Neural progenitor cell (in vitro differentiated cells): ENCODE measurements around the gene ABHD14A. TPM values are rescaled to one million over a fixed set of nuclear protein-coding genes. Genes with fewer than 3 reads are reported as not detected.

ENCODE experiments used
- DNase-seq: peaks from one replicate; pipeline ENCODE4 v3.0.0-alpha.2; 2016; ENCODE audit warnings: low spot score
- H2AFZ ChIP-seq: fragments of 200-600 bp; sonication (generic); replicated peaks from 2 replicates; pipeline ENCODE4 v1.6.1; 2016; ENCODE audit warnings: antibody characterized with exemption
- H3F3A ChIP-seq: fragments of 200-600 bp; sonication (generic); 2 replicates; pipeline ENCODE4 v1.6.1; 2016; ENCODE audit warnings: antibody characterized with exemption, low read depth
- H3K27ac ChIP-seq: fragments of 200-600 bp; sonication (generic); 2 replicates; pipeline ENCODE4 v1.5.1; 2016; ENCODE audit warnings: mild to moderate bottlenecking
- H3K27me3 ChIP-seq: fragments of 200-600 bp; sonication (generic); 2 replicates; pipeline ENCODE4 v1.6.1; 2016; ENCODE audit warnings: mild to moderate bottlenecking, moderate library complexity
- H3K36me3 ChIP-seq: fragments of 200-600 bp; sonication (generic); 2 replicates; pipeline ENCODE4 v1.5.1; 2016
- H3K4me1 ChIP-seq: fragments of 200-600 bp; sonication (generic); 2 replicates; pipeline ENCODE4 v1.6.1; 2016; ENCODE audit warnings: mixed run types
- H3K4me2 ChIP-seq: fragments of 200-600 bp; sonication (generic); 2 replicates; pipeline ENCODE4 v1.6.1; 2016
- H3K4me3 ChIP-seq: fragments of 200-600 bp; sonication (generic); 2 replicates; pipeline ENCODE4 v1.5.1; 2016
- H3K79me2 ChIP-seq: fragments of 200-600 bp; sonication (generic); 2 replicates; pipeline ENCODE4 v1.6.1; 2016; ENCODE audit warnings: low read depth
- H3K9ac ChIP-seq: fragments of 200-600 bp; sonication (generic); 2 replicates; pipeline ENCODE4 v1.6.1; 2016
- H3K9me3 ChIP-seq: fragments of 200-600 bp; sonication (generic); 2 replicates; pipeline ENCODE4 v1.5.1; 2016; ENCODE audit warnings: low read depth
- H4K20me1 ChIP-seq: fragments of 200-600 bp; sonication (generic); 2 replicates; pipeline ENCODE4 v1.6.1; 2016; ENCODE audit warnings: low read depth
- H3K27ac Mint-ChIP-seq: 3 replicates; pipeline ENCODE4 v1.8.0; 2021; ENCODE audit warnings: mixed read lengths
- H3K27me3 Mint-ChIP-seq: 2 replicates; pipeline ENCODE4 v1.8.0; 2022; ENCODE audit warnings: low read depth, mild to moderate bottlenecking, inconsistent platforms, moderate library complexity, mixed read lengths; ENCODE audit not compliant: insufficient read depth
- H3K36me3 Mint-ChIP-seq: 3 replicates; pipeline ENCODE4 v1.8.0; 2021; ENCODE audit warnings: mixed read lengths
- H3K4me1 Mint-ChIP-seq: 3 replicates; pipeline ENCODE4 v1.8.0; 2021; ENCODE audit warnings: mixed read lengths
- H3K4me3 Mint-ChIP-seq: 3 replicates; pipeline ENCODE4 v1.8.0; 2021; ENCODE audit warnings: mild to moderate bottlenecking, moderate library complexity, mixed read lengths
- H3K9me3 Mint-ChIP-seq: 3 replicates; pipeline ENCODE4 v1.8.0; 2020; ENCODE audit warnings: mixed read lengths
- EZH2 ChIP-seq: fragments of 200-600 bp; sonication (generic); IDR thresholded peaks from 2 replicates; pipeline ENCODE4 v1.6.1; 2017; ENCODE audit warnings: antibody characterized with exemption, mild to moderate bottlenecking, moderate library complexity
- EZH2phosphoT487 ChIP-seq: fragments of 200-600 bp; sonication (generic); IDR thresholded peaks from 2 replicates; pipeline ENCODE4 v1.6.1; 2017; ENCODE audit warnings: antibody characterized with exemption
- total RNA-seq: library from RNA; depleted of rRNA; stranded (reverse); fragments of >200 nt; gene quantifications from 2 replicates; pipeline ENCODE4 v1.2.3, GENCODE V29; 2015; ENCODE audit warnings: low replicate concordance
- TF ChIP-seq, protein P1 (sequence below): fragments of 200-600 bp; sonication (generic); IDR thresholded peaks from 2 replicates; pipeline ENCODE4 v1.5.1; 2017; ENCODE audit warnings: antibody characterized with exemption, mild to moderate bottlenecking

ABHD14A gene
- total RNA-seq, 1 donor from 2014 or later = 4.0 TPM

DNA sequence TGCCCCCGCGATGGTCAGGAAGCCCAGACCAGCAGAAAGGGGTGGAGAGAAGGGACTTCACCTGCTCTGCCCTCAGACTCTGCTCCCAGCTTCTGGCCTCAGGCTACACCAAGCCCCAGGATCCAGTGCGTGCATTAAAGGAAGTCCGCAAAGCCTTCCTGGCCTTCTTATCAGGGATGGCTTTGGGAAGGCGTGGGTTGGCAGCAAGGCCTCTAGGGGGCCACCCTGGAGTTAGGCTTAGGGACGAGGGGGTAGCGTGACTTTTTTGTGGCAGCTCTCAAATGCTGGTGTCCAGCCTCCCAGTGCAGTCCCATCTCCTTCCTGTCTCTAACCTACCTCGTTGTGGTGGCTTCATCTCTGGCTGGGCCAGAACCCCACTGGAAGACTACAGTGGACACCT is 39.7 kb downstream of the ABHD14A start:
- DNase-seq = peak; percentile 65
- H3K4me2 ChIP-seq = no peak overlapping the region
- peaks cover 9% of the 10 kb centered on the region for H3K4me1 Mint-ChIP-seq

DNA sequence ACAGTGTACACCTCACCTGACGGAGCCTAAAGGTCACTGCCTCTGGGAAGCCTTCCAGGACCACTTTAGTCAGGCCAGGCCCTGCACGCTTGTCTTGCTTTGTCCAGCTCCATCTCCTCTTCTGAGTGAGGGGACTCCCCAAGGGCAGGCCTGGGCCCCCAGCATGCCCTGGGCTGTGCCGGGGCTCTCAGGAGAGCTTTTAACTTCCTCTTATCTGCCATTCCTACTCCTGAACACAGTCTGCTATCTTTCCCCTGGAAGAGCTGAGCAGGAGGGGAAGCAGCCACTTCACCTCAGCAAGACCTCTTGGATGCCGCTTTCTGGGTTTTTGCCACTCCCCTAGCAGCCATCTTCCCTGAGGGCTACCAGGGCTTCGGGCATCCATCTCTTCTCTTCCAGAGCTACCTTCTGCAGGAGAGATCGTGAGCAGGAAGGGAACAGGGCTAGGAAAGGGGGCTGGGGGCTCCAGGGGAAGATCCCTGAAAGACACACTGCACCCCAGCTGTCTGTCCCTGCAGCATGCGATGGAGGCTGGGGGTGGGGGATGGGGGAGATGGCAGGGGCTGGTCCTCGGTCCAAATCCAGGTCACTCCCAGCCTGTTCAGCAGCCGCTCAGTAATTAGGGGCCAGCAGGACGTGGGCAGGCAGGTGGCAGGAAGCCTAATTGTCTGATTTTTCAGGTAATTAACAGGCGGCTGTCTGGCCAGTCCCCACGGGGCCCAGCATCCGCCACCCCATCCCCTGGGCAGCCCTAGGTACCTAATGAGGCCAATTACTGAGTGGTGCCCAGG is 40.8 kb downstream of the ABHD14A start:
- TF ChIP-seq, protein P1, sequence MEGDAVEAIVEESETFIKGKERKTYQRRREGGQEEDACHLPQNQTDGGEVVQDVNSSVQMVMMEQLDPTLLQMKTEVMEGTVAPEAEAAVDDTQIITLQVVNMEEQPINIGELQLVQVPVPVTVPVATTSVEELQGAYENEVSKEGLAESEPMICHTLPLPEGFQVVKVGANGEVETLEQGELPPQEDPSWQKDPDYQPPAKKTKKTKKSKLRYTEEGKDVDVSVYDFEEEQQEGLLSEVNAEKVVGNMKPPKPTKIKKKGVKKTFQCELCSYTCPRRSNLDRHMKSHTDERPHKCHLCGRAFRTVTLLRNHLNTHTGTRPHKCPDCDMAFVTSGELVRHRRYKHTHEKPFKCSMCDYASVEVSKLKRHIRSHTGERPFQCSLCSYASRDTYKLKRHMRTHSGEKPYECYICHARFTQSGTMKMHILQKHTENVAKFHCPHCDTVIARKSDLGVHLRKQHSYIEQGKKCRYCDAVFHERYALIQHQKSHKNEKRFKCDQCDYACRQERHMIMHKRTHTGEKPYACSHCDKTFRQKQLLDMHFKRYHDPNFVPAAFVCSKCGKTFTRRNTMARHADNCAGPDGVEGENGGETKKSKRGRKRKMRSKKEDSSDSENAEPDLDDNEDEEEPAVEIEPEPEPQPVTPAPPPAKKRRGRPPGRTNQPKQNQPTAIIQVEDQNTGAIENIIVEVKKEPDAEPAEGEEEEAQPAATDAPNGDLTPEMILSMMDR = no peak
- no peak for TF ChIP-seq EZH2
- H3K4me3 Mint-ChIP-seq = no peak overlapping the region
- H3K27ac ChIP-seq = no peak overlapping the region

More for the DNA sequence above, 39.7 kb downstream of the ABHD14A start:
- H3K27me3 ChIP-seq = no peaks in the 10 kb centered on the region
- H3K27me3 Mint-ChIP-seq = peaks cover 16% of the 10 kb centered on the region
- no peak for TF ChIP-seq EZH2phosphoT487
- no peak for TF ChIP-seq EZH2
- TF ChIP-seq, protein P1 = peak; percentile 49
- H4K20me1 ChIP-seq = no peaks in the 10 kb centered on the region
- no peak overlapping the region for H3K27ac ChIP-seq
- no peak overlapping the region for H3K4me3 Mint-ChIP-seq
- no peaks in the 10 kb centered on the region for H3F3A ChIP-seq
- no peak overlapping the region for H3K4me3 ChIP-seq
- H3K9me3 ChIP-seq = no peaks in the 10 kb centered on the region
- H3K27ac Mint-ChIP-seq = no peak overlapping the region
- no peak overlapping the region for H3K9ac ChIP-seq
- peak overlapping the region; percentile 58 for H2AFZ ChIP-seq
- no peaks in the 10 kb centered on the region for H3K36me3 Mint-ChIP-seq
- H3K4me1 ChIP-seq = peaks cover 10% of the 10 kb centered on the region
- H3K36me3 ChIP-seq = no peaks in the 10 kb centered on the region
- no peaks in the 10 kb centered on the region for H3K79me2 ChIP-seq
- H3K9me3 Mint-ChIP-seq = peaks cover 2% of the 10 kb centered on the region

DNA sequence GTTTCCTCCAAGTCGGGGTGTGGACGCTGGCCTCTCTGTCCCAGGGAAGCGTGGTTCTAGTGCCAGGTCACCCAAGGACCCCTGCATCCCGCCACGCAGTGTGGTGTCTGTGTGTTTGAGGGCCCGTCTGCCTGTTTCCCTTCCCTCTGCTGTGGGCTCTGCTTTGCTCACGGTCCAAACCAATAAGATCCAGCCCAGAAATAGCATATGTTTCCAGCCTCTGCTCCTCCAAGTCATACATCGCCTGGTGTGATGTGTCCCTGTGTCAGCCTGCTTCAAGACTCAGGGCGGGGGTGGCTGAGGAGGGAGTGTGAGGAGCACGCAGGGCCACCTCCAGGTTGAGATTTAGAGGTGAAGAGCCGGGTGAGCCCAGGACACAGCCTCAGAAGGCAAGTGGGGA is 42.7 kb downstream of the ABHD14A start:
- no peak overlapping the region for H3K4me3 Mint-ChIP-seq
- no peak overlapping the region for H2AFZ ChIP-seq
- H3K79me2 ChIP-seq = no peaks in the 10 kb centered on the region
- TF ChIP-seq, protein P1 = no peak
- no peaks in the 10 kb centered on the region for H3F3A ChIP-seq
- H3K9ac ChIP-seq = no peak overlapping the region
- no peaks in the 10 kb centered on the region for H3K27me3 ChIP-seq
- peaks cover 20% of the 10 kb centered on the region for H3K4me1 Mint-ChIP-seq
- H3K4me1 ChIP-seq = peaks cover 12% of the 10 kb centered on the region
- H3K9me3 Mint-ChIP-seq = no peaks in the 10 kb centered on the region
- H3K4me2 ChIP-seq = no peak overlapping the region
- no peaks in the 10 kb centered on the region for H3K9me3 ChIP-seq
- no peak overlapping the region for H3K27ac ChIP-seq
- no peaks in the 10 kb centered on the region for H4K20me1 ChIP-seq
- H3K27me3 Mint-ChIP-seq = peaks cover 9% of the 10 kb centered on the region
- H3K27ac Mint-ChIP-seq = no peak overlapping the region
- no peak overlapping the region for H3K4me3 ChIP-seq
- DNase-seq = no peak
- H3K36me3 Mint-ChIP-seq = no peaks in the 10 kb centered on the region
- no peaks in the 10 kb centered on the region for H3K36me3 ChIP-seq

More for the DNA sequence above, 40.8 kb downstream of the ABHD14A start:
- no peaks in the 10 kb centered on the region for H4K20me1 ChIP-seq
- DNase-seq = no peak
- no peak overlapping the region for H3K9ac ChIP-seq
- H3K9me3 Mint-ChIP-seq = peaks cover 2% of the 10 kb centered on the region
- no peak overlapping the region for H3K4me3 ChIP-seq
- H3F3A ChIP-seq = no peaks in the 10 kb centered on the region
- H3K36me3 ChIP-seq = no peaks in the 10 kb centered on the region
- H3K27me3 ChIP-seq = no peaks in the 10 kb centered on the region
- H3K4me1 ChIP-seq = peaks cover 10% of the 10 kb centered on the region
- peak overlapping the region; percentile 98 for H3K27ac Mint-ChIP-seq
- H3K79me2 ChIP-seq = no peaks in the 10 kb centered on the region
- H3K36me3 Mint-ChIP-seq = no peaks in the 10 kb centered on the region
- peaks cover 16% of the 10 kb centered on the region for H3K27me3 Mint-ChIP-seq
- peaks cover 12% of the 10 kb centered on the region for H3K4me1 Mint-ChIP-seq
- no peaks in the 10 kb centered on the region for H3K9me3 ChIP-seq
- no peak overlapping the region for H3K4me2 ChIP-seq
- peak overlapping the region; percentile 72 for H2AFZ ChIP-seq
